Prostate gland (tissue), 2 donors: ENCODE results near the gene FGF19. TPM values are rescaled to one million over a fixed set of nuclear protein-coding genes. Genes with fewer than 3 reads are reported as not detected.
A peak's percentile ranks its signal among the peaks of the same experiment; 100 is the strongest.

Experiments
- DNase-seq: peaks from one replicate; pipeline ENCODE4 v3.0.0-alpha.2; 2019; ENCODE audit warnings: low spot score
- H3K27ac ChIP-seq, 2 donors: fragments of 200-600 bp; sonication (generic); 2 replicates each; pipeline ENCODE4 v1.5.1; 2017 to 2019
- H3K27me3 ChIP-seq: fragments of 200-600 bp; sonication (generic); replicated peaks from 2 replicates; pipeline ENCODE4 v1.5.1; 2019; ENCODE audit not compliant: insufficient read depth
- H3K36me3 ChIP-seq, 2 donors: fragments of 200-600 bp; sonication (generic); 1 replicate in 1 of 2; 2 replicates in 1 of 2; pipeline versions ENCODE4 v1.5.1 to v1.8.1; 2017 to 2019
- H3K4me1 ChIP-seq: fragments of 200-600 bp; sonication (generic); replicated peaks from 2 replicates; pipeline ENCODE4 v1.5.1; 2019
- H3K4me3 ChIP-seq, 2 donors: fragments of 200-600 bp; sonication (generic); 2 replicates each; pipeline ENCODE4 v1.5.1; 2017 to 2019
- H3K9me3 ChIP-seq: fragments of 200-600 bp; sonication (generic); 2 replicates; pipeline ENCODE4 v1.5.1; 2017
- CTCF ChIP-seq, 4 experiments: fragments of 200-600 bp in 2 of 4; fragments of 450-650 bp in 2 of 4; sonication (generic) in 2 of 4; IDR thresholded peaks; 1 replicate in 3 of 4; 2 replicates in 1 of 4; pipeline ENCODE4 v1.5.1; 2016 to 2019; ENCODE audit warnings: antibody characterized with exemption in 4 of 4, mild to moderate bottlenecking in 2 of 4, moderate library complexity in 2 of 4
- POLR2A ChIP-seq: fragments of 450-650 bp; IDR thresholded peaks from one replicate; pipeline ENCODE4 v1.6.1; 2016; ENCODE audit warnings: antibody characterized with exemption, mild to moderate bottlenecking
- POLR2AphosphoS5 ChIP-seq: sonication (generic); formaldehyde crosslinking; IDR thresholded peaks from one replicate; pipeline ENCODE4 v1.6.1; 2017; ENCODE audit warnings: antibody characterized with exemption
- WGBS: methylation state at CpG from one replicate; pipeline ENCODE4 v1.1.5; 2018; 5-methylcytosine and 5-hydroxymethylcytosine counted together
- intact Hi-C: fragments of 100-400 bp; cut with DNase I; formaldehyde crosslinking; loops from one replicate; pipeline ENCODE4 v1.14.2; 2022
- total RNA-seq, 2 donors: library from RNA; depleted of rRNA; stranded (reverse); fragments of >200 nt; gene quantifications; one replicate each; pipeline ENCODE4 v1.1.0, GENCODE V29; 2016

The FGF19 gene
- total RNA-seq, 2 donors from 2014 or later: not detected

GRCh38 chr11:69729252-69729651 is 25.4 kb upstream of the FGF19 start:
- intact Hi-C loops: no loop called here
- Histone ChIP-seq H3K27ac (no peak overlapping the region), H3K4me3 (no peak overlapping the region), H3K4me1 (no peaks in the 10 kb centered on the region), H3K36me3 (no peaks in the 10 kb centered on the region), H3K27me3 (no peaks in the 10 kb centered on the region), H3K9me3 (no peaks in the 10 kb centered on the region)
- no peak for DNase-seq
- TF ChIP-seq POLR2A: no peak
- WGBS: 95% methylated on average over 9 of the region's 9 CpGs

DNA sequence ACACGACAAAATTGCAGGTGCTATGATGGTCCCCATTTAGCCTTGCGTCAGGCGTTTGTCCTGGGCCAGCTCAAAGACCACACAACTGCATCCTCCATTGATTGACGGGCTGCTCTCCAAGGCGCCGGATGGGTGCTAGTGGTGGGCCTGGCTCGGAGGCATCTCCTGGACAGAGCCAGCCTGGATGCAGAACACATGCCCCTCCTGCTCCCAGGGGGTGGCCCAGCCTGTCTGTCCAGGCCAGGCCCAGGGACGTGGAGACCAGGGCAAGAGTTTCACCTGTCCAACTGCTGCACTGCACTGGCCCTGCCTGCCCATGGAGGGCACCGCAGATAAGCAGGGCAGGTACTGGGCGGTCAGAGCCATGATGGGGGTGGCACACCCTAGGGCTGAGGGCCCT is 23.4 kb upstream of the FGF19 start:
- no peak overlapping the region for H3K4me3 ChIP-seq
- no peak overlapping the region for H3K27ac ChIP-seq
- intact Hi-C loops: no loop called here
- WGBS: 87% methylated on average over 10 of the region's 10 CpGs
- no peaks in the 10 kb centered on the region for H3K4me1 ChIP-seq
- no peaks in the 10 kb centered on the region for H3K36me3 ChIP-seq
- no peaks in the 10 kb centered on the region for H3K9me3 ChIP-seq
- H3K27me3 ChIP-seq: peaks cover 2% of the 10 kb centered on the region
- no peak for DNase-seq
- TF ChIP-seq CTCF (IDR thresholded peaks at IDR 0.05) (no peak), POLR2AphosphoS5 (no peak), POLR2A (no peak)

DNA sequence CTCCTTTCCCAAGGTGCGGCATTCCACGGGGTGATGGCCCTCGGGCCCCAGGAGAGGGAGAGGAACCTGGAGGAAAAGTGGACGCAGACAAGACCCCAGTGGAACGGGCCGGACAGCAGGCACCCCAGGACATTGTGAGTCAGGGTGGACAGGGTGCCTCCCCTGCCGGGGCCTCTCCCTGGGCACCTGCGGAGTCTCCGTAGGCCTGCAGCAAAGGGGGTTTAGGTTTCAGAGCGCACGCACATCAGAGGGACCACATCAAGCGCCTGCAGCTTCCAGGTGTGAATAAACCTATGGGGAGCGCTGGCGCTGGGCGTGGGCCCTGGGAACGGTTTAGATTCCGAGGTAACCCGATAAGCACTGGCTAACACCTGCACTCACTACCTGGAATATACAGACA is 22.7 kb upstream of the FGF19 start:
- intact Hi-C loops: no loop called here

GRCh38 chr11:69726019-69726418 is 22.2 kb upstream of the FGF19 start:
- intact Hi-C loops: no loop called here
- H3K36me3 ChIP-seq: no peaks in the 10 kb centered on the region
- WGBS: 58% methylated on average over 9 of the region's 9 CpGs
- no peaks in the 10 kb centered on the region for H3K4me1 ChIP-seq
- no peak for DNase-seq
- H3K4me3 ChIP-seq: no peak overlapping the region
- no peak for TF ChIP-seq CTCF (IDR thresholded peaks at IDR 0.05)
- TF ChIP-seq POLR2AphosphoS5: no peak
- no peak overlapping the region for H3K27ac ChIP-seq
- peaks cover 2% of the 10 kb centered on the region for H3K27me3 ChIP-seq
- H3K9me3 ChIP-seq: no peaks in the 10 kb centered on the region

More for the DNA sequence above, 22.7 kb upstream of the FGF19 start:
- H3K27me3 ChIP-seq: peaks cover 2% of the 10 kb centered on the region
- no peaks in the 10 kb centered on the region for H3K9me3 ChIP-seq
- H3K27ac ChIP-seq: no peak overlapping the region
- DNase-seq: no peak
- H3K36me3 ChIP-seq: no peaks in the 10 kb centered on the region
- H3K4me1 ChIP-seq: no peaks in the 10 kb centered on the region
- WGBS: 69% methylated on average over 18 of the region's 18 CpGs
- H3K4me3 ChIP-seq: no peak overlapping the region
- TF ChIP-seq POLR2A: no peak
- no peak for TF ChIP-seq POLR2AphosphoS5
- TF ChIP-seq CTCF (IDR thresholded peaks at IDR 0.05): no peak

- DNase-seq: no peak
- H3K9me3 ChIP-seq: no peaks in the 10 kb centered on the region
- H3K27ac ChIP-seq: no peak overlapping the region
- TF ChIP-seq POLR2AphosphoS5 (no peak), CTCF (IDR thresholded peaks at IDR 0.05) (peak in 1 of 4 experiments; percentile 5), POLR2A (no peak)
- H3K4me3 ChIP-seq: no peak overlapping the region
- intact Hi-C loops: no loop called here
- H3K4me1 ChIP-seq: no peaks in the 10 kb centered on the region
- no peaks in the 10 kb centered on the region for H3K36me3 ChIP-seq
- H3K27me3 ChIP-seq: peaks cover 2% of the 10 kb centered on the region
- WGBS: 42% methylated on average over 9 of the region's 9 CpGs
These were observed 17.9 kb upstream of the FGF19 start for GRCh38 chr11:69721745-69722144.
